BJ (cell line): ENCODE results near the gene MAFF. TPM values are rescaled to one million over a fixed set of nuclear protein-coding genes. Genes with fewer than 3 reads are reported as not detected.

ENCODE experiments used
- CTCF ChIA-PET: fragments of 350-600 bp; formaldehyde crosslinking; extraction: SDS; loops from one replicate; lab custom pipeline; 2021; ENCODE audit warnings: antibody characterized with exemption, inconsistent platforms; lab: Yijun Ruan, JAX
- POLR2A ChIA-PET: fragments of 300-600 bp; sonication (Branson Sonifier 250); formaldehyde crosslinking; extraction: SDS; loops from one replicate; lab custom pipeline; 2021; ENCODE audit warnings: antibody characterized with exemption; lab: Charles Lee
- DNase-seq: peaks from one replicate; pipeline ENCODE4 v3.0.0-alpha.2; 2011; ENCODE audit warnings: low read depth
- H3K27me3 ChIP-seq: 2 replicates; pipeline ENCODE4 v1.6.0; 2011; ENCODE audit warnings: low read length; ENCODE audit not compliant: control insufficient read depth, insufficient read depth
- H3K36me3 ChIP-seq: 2 replicates; pipeline ENCODE4 v1.5.1; 2011; ENCODE audit warnings: low read length; ENCODE audit not compliant: control insufficient read depth, insufficient read depth
- H3K4me3 ChIP-seq: 2 replicates; pipeline ENCODE4 v1.5.1; 2011; ENCODE audit warnings: low read depth, mild to moderate bottlenecking, control low read depth, low read length
- polyA plus RNA-seq: library from polyadenylated mRNA; depleted of rRNA; stranded (reverse); fragments of >200 nt; gene quantifications from 2 replicates; pipeline ENCODE4 v1.2.3, GENCODE V29; 2011
- TF ChIP-seq, protein P1 (sequence below): IDR thresholded peaks from 2 replicates; pipeline ENCODE4 v1.5.1; 2011; ENCODE audit warnings: low read depth, mild to moderate bottlenecking, control low read depth, inconsistent platforms, low read length, moderate library complexity; ENCODE audit not compliant: insufficient read depth

The MAFF gene
- polyA plus RNA-seq, 1 experiment: 14.8 TPM

DNA sequence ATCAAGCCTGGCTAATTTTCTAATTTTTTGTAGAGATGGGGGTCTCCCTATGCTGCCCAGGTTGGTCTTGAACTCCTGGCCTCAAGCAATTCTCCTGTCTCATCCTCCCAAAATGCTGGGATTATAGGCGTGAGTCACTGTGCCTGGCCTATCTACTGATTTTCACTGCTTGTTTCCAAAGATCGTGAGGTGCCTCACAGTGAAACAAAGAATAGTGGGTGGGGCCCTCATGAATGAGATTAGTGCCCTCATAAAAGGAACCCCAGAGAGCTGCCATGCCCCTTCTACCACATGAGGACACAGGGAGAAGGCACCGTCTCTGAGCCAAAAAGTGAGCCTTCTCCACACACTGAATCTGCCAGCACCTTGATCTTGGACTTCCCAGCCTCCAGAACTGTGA, 47.5 kb downstream of the MAFF start:
- ChIA-PET CTCF (no interaction called here), POLR2A (no interaction called here)
- DNase-seq: no peak
- H3K27me3 ChIP-seq: no peaks in the 10 kb centered on the region
- TF ChIP-seq, protein P1, sequence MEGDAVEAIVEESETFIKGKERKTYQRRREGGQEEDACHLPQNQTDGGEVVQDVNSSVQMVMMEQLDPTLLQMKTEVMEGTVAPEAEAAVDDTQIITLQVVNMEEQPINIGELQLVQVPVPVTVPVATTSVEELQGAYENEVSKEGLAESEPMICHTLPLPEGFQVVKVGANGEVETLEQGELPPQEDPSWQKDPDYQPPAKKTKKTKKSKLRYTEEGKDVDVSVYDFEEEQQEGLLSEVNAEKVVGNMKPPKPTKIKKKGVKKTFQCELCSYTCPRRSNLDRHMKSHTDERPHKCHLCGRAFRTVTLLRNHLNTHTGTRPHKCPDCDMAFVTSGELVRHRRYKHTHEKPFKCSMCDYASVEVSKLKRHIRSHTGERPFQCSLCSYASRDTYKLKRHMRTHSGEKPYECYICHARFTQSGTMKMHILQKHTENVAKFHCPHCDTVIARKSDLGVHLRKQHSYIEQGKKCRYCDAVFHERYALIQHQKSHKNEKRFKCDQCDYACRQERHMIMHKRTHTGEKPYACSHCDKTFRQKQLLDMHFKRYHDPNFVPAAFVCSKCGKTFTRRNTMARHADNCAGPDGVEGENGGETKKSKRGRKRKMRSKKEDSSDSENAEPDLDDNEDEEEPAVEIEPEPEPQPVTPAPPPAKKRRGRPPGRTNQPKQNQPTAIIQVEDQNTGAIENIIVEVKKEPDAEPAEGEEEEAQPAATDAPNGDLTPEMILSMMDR: no peak
- H3K36me3 ChIP-seq: peaks cover 24% of the 10 kb centered on the region
- no peak overlapping the region for H3K4me3 ChIP-seq

DNA sequence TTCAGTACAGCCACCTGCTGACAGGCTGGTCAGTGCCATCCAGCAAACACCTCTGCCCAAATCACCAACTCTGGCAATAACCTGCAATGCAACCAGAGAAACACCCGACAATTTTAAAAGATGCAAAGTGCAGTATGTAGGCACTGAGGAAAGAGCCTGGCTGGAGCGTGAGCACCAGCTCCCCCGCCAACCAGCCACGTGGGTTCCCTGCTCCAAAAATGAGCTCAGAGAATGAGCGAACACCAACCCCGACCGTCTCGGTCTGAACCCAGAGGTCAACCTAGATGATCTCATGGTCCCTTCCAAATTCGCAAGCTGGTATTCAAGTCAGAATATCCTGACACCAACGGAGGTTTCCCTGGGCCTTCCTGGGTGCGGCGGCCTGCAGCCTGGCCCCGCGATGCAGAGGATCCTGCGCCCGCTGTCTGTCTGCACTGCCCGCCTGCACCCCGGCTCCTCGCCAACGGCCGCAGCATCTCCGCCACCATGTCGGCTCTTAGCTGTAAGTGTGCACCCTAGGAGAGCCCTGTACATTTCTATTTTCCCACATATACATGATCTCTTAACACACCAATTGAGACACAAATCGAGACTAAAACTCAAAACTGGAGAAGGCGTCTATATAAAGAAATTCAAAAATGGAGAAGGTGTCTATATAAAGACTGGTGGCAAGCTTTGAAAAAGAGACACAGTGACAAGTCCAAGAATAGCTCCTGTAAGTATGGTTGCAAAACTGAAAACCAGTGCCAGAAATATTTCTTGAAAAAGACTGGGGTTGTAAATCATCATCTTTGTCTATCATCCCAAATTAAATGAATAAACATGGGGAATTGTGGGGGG, 48.2 kb downstream of the MAFF start:
- POLR2A ChIA-PET: no interaction called here
- H3K27me3 ChIP-seq: no peaks in the 10 kb centered on the region
- no peak overlapping the region for H3K4me3 ChIP-seq
- CTCF ChIA-PET: interaction anchor here (0.8 to 0.9 kb wide), 2 partner anchors 12 to 31 kb away, joined by 3 read pairs; no protein-coding TSS in a partner anchor
- H3K36me3 ChIP-seq: peaks cover 19% of the 10 kb centered on the region
- TF ChIP-seq, protein P1: no peak
- no peak for DNase-seq

DNA sequence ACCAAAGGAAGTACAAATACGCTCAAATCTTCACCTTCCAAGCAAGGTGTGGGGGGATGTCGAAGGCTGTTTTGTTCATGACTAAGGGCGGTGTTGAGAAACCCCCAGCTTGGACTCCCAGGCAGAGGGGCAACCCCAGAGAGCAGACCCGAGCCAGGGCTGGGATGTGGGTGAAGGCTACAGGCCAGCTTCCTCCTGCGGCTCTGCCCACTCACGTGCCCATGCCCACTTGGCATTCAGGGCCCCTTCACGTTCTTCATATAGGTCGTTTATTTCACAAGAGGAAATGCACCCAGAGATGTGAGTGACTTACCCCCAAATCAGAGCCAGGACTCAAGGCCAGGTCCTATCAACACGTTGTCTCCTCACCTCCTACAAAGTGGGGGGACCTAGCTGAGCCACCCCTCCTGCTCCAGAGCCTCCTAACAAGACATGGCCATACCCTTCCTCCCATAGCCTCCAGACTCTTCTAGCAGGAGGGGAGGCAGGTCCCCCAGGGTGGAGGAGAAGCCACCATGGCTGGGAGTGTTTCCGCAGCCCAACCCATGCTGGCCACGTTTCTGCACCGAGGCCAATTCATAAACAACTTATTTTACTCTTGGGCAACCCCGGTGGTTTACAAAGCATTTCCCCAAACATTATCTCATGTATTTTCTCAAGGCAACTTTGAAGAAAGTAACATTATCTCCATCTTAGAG, 49.0 kb downstream of the MAFF start:
- DNase-seq: no peak
- POLR2A ChIA-PET: interaction anchor here (0.6 kb wide), 1 partner anchor 21 kb away, joined by 3 read pairs; no protein-coding TSS in a partner anchor

DNA sequence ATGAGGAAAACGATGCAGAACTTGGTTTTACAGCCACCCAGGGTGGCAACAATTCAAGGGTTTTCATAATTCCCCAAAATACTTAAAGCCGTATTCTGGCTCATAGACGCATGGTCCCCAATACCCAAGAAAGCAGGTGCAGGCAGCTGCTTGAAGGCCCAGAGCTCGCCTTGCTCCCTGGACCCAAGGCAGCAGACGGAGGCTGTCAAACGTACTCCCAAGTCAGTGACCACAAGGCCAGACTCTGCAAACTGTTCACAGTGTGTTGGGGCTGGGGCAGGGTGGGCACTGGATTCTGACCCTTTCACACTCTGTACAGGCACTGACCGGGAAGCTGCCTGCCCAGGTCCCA, 49.5 kb downstream of the MAFF start:
- no peak for DNase-seq
- no peaks in the 10 kb centered on the region for H3K27me3 ChIP-seq
- ChIA-PET POLR2A (interaction anchor here (0.6 kb wide), 1 partner anchor 22 kb away, joined by 3 read pairs; no protein-coding TSS in a partner anchor), CTCF (no interaction called here)
- no peak overlapping the region for H3K4me3 ChIP-seq
- TF ChIP-seq, protein P1: no peak
- peaks cover 12% of the 10 kb centered on the region for H3K36me3 ChIP-seq

More for the DNA sequence above, 49.0 kb downstream of the MAFF start:
- TF ChIP-seq, protein P1: no peak
- CTCF ChIA-PET: interaction anchor here (0.8 to 0.9 kb wide), 2 partner anchors 11 to 30 kb away, joined by 3 read pairs; no protein-coding TSS in a partner anchor
- Histone ChIP-seq H3K27me3 (no peaks in the 10 kb centered on the region), H3K4me3 (no peak overlapping the region), H3K36me3 (peaks cover 17% of the 10 kb centered on the region)

DNA sequence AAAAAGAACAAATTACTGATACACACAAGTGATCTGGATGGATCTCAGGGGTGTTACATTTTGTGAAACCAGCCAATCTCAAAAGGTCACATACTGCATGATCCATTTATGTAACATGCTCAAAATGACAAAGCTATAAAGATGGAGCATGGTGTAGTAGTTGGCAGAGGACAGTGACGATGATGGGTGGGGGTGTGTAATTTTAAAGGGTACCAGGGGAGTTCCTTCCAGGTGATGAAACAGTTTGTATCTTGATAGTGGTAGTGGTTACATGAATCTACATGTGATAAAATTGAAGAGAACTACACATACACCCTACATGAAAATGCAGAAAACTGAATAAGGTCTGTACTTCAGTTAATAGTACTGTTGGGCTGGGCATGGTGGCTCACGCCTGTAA, 53.9 kb downstream of the MAFF start:
- Histone ChIP-seq H3K36me3 (peaks cover 2% of the 10 kb centered on the region; the same call in 1 of the 2 replicates), H3K27me3 (no peaks in the 10 kb centered on the region), H3K4me3 (no peak overlapping the region)
- DNase-seq: no peak
- TF ChIP-seq, protein P1: no peak
- ChIA-PET POLR2A (no interaction called here), CTCF (no interaction called here)
